Measurements from ENCODE around the gene RTP2.

DNA sequence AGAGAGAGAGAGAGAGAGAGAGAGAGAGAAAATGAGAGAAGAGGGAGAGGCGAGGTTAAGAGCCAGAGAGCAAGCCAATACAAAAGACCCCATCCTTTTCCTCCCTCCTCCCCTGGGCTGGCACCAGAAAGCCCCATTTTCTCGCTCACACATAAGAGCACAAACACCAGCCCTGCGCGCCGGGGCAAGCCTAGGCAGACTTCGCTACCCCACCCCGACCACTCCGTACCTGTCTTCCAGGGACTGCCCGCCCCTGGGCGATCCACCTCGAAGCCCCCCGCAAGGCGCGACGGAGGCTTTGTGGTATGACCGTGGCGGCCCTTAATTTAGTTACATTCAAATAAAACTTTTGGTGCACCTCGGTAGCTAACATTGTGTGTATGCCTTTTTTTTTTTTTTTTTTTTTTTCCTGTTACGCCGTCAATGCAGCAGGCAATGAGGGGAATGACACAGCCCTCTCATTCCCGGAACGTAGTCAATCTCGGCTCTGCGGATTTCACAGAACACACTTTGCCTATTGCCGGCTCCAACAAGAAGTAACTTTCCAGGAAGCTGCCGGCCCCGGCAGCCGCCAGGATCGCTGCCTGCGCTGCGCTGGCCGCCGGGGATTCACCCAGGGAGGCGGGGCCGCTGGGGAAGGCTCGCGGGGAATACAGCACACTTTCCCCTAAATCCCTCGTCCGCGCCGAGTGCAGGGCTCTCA, 35.2 kb upstream of the RTP2 start:
- TF ChIP-seq CTCF (IDR thresholded peaks at IDR 0.05) (peak in 3 of 6 experiments; percentile 16 to 30 (median 19)), POLR2AphosphoS5 (IDR thresholded peaks at IDR 0.05) (peak; percentile 59 to 82)
